ENCODE results near the gene NIPBL. TPM values are rescaled to one million over a fixed set of nuclear protein-coding genes. Genes with fewer than 3 reads are reported as not detected.
"Not testable (repeated sequence)": the region's sequence is repeated elsewhere in the genome, so short reads cannot be mapped to it uniquely, and the experiment has no call there.

Gene NIPBL
- total and polyA plus RNA-seq, 2 of the 8 experiments (the other 6 are each of a cell fraction or from before 2014, with no cell fraction given), result 21.1 to 53.5 TPM

DNA sequence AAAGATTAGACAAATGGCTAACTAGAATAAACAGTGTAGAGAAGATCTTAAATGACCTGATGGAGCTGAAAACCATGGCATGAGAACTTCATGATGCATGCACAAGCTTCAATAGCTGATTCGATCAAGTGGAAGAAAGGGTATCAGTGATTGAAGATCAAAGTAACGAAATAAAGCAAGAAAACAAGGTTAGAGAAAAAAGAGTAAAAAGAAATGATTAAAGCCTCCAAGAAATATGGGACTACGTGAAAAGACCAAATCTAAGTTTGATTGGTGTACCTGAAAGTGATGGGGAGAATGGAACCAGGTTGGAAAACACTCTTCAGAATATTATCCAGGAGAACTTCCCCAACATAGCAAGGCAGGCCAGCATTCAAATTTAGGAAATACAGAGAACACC is 28.0 kb upstream of the NIPBL start:
- H2BK12ac ChIP-seq (ENCODE audit: low read depth, low read length); H3K4me2 ChIP-seq (ENCODE audit: insufficient read depth in 1 of 2, low read depth in 2 of 2, low read length in 2 of 2); CTCF ChIA-PET (ENCODE audit: partially characterized antibody); H3K14ac ChIP-seq (ENCODE audit: insufficient read length); H4K20me1 ChIP-seq (replicated peaks in 1 of 2; ENCODE audit: control insufficient read depth in 1 of 2, insufficient read depth in 2 of 2, low read length in 2 of 2); H2BK5ac ChIP-seq (ENCODE audit: low read depth, low read length); H2AFZ ChIP-seq (ENCODE audit: low read length); H3K4ac ChIP-seq (replicated peaks; ENCODE audit: insufficient read length, low read depth, low read length); H3K9me3 ChIP-seq (ENCODE audit: insufficient read depth in 2 of 2, low read depth in 1 of 2, low read length in 1 of 2); H3K9ac ChIP-seq (replicated peaks in 1 of 4; ENCODE audit: extremely low read depth in 1 of 4, low read depth in 3 of 4, low read length in 3 of 4); H2BK20ac ChIP-seq (ENCODE audit: low read length); H3K27me3 ChIP-seq (replicated peaks in 1 of 4; ENCODE audit: control insufficient read depth in 3 of 4, extremely low read depth in 1 of 4, insufficient read depth in 3 of 4, low read length in 3 of 4); H3K4me1 ChIP-seq (replicated peaks in 1 of 4; ENCODE audit: control insufficient read depth in 3 of 4, insufficient read depth in 4 of 4, low read length in 3 of 4); H3K36me3 ChIP-seq (ENCODE audit: control insufficient read depth in 2 of 4, insufficient read depth in 4 of 4, low read length in 3 of 4); H4K8ac ChIP-seq (ENCODE audit: extremely low read depth, insufficient read depth, low read length); H2BK15ac ChIP-seq (ENCODE audit: low read length); H3K79me1 ChIP-seq (ENCODE audit: low read depth, low read length); H3K23ac ChIP-seq (ENCODE audit: insufficient read length); POLR2A ChIA-PET (ENCODE audit: partially characterized antibody); H3K18ac ChIP-seq (ENCODE audit: extremely low read depth, low read length); H4K5ac ChIP-seq (ENCODE audit: insufficient read length, low read depth, low read length); H3K56ac ChIP-seq (replicated peaks; ENCODE audit: insufficient read length, low read depth, low read length); FAIRE-seq; DNase-seq (ENCODE audit: low read depth in 1 of 2, low spot score in 2 of 2); H3K4me3 ChIP-seq (ENCODE audit: extremely low read depth in 1 of 4, insufficient read depth in 2 of 4, low read depth in 3 of 4, low read length in 4 of 4); H4K91ac ChIP-seq (replicated peaks; ENCODE audit: insufficient read length, low read length); H2BK120ac ChIP-seq (replicated peaks; ENCODE audit: low read depth, low read length); H2AK5ac ChIP-seq (ENCODE audit: low read depth, low read length); H3K27ac ChIP-seq (ENCODE audit: low read depth, low read length); H3K79me2 ChIP-seq (ENCODE audit: control insufficient read depth in 1 of 2, insufficient read depth in 2 of 2, low read length in 2 of 2); H3K23me2 ChIP-seq (ENCODE audit: low read depth, low read length): not testable (repeated sequence)
- WGBS, 2 experiments (ENCODE audit: extremely low coverage in 1 of 2, insufficient coverage in 1 of 2, insufficient read length in 1 of 2, insufficient replicate concordance in 2 of 2, low coverage in 1 of 2, low lambda C conversion rate in 2 of 2, missing lambda C conversion rate in 1 of 2), result 93% methylated on average over 3 of the region's 3 CpGs; no CpG with 5 or more reads in 1 of the 2 experiments

DNA sequence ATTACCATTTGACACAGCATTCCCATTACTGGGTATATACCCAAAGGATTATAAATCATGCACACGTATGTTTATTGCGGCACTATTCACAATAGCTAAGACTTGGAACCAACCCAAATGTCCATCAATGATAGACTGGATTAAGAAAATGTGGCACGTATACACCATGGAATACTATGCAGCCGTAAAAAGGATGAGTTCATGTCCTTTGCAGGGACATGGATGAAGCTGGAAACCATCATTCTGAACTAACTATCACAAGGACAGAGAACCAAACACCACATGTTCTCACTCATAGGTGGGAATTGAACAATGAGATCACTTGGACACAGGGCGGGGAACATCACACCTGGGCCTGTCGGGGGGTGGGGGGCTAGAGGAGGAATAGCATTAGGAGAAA is 23.7 kb upstream of the NIPBL start:
- POLR2A ChIA-PET (ENCODE audit: partially characterized antibody); H3K27ac ChIP-seq (ENCODE audit: low read depth, low read length); H4K91ac ChIP-seq (replicated peaks; ENCODE audit: insufficient read length, low read length); H3K14ac ChIP-seq (ENCODE audit: insufficient read length); FAIRE-seq; H3K23me2 ChIP-seq (ENCODE audit: low read depth, low read length); H3K79me1 ChIP-seq (ENCODE audit: low read depth, low read length); H3K36me3 ChIP-seq (ENCODE audit: control insufficient read depth in 2 of 4, insufficient read depth in 4 of 4, low read length in 3 of 4); DNase-seq (ENCODE audit: low read depth in 1 of 2, low spot score in 2 of 2); H3K18ac ChIP-seq (ENCODE audit: extremely low read depth, low read length); H3K23ac ChIP-seq (ENCODE audit: insufficient read length); H4K8ac ChIP-seq (ENCODE audit: extremely low read depth, insufficient read depth, low read length); H3K4ac ChIP-seq (replicated peaks; ENCODE audit: insufficient read length, low read depth, low read length); H2BK120ac ChIP-seq (replicated peaks; ENCODE audit: low read depth, low read length); H3K79me2 ChIP-seq (ENCODE audit: control insufficient read depth in 1 of 2, insufficient read depth in 2 of 2, low read length in 2 of 2); H3K4me3 ChIP-seq (ENCODE audit: extremely low read depth in 1 of 4, insufficient read depth in 2 of 4, low read depth in 3 of 4, low read length in 4 of 4); H2BK20ac ChIP-seq (ENCODE audit: low read length); H3K56ac ChIP-seq (replicated peaks; ENCODE audit: insufficient read length, low read depth, low read length); H2AFZ ChIP-seq (ENCODE audit: low read length); H3K4me1 ChIP-seq (replicated peaks in 1 of 4; ENCODE audit: control insufficient read depth in 3 of 4, insufficient read depth in 4 of 4, low read length in 3 of 4); H2BK15ac ChIP-seq (ENCODE audit: low read length); H4K5ac ChIP-seq (ENCODE audit: insufficient read length, low read depth, low read length); H2BK5ac ChIP-seq (ENCODE audit: low read depth, low read length); H2AK5ac ChIP-seq (ENCODE audit: low read depth, low read length); H2BK12ac ChIP-seq (ENCODE audit: low read depth, low read length); H3K9ac ChIP-seq (replicated peaks in 1 of 4; ENCODE audit: extremely low read depth in 1 of 4, low read depth in 3 of 4, low read length in 3 of 4); H3K4me2 ChIP-seq (ENCODE audit: insufficient read depth in 1 of 2, low read depth in 2 of 2, low read length in 2 of 2); H3K27me3 ChIP-seq (replicated peaks in 1 of 4; ENCODE audit: control insufficient read depth in 3 of 4, extremely low read depth in 1 of 4, insufficient read depth in 3 of 4, low read length in 3 of 4); H3K9me3 ChIP-seq (ENCODE audit: insufficient read depth in 2 of 2, low read depth in 1 of 2, low read length in 1 of 2); H4K20me1 ChIP-seq (replicated peaks in 1 of 2; ENCODE audit: control insufficient read depth in 1 of 2, insufficient read depth in 2 of 2, low read length in 2 of 2): not testable (repeated sequence)
- WGBS, 2 experiments (ENCODE audit: extremely low coverage in 1 of 2, insufficient coverage in 1 of 2, insufficient read length in 1 of 2, insufficient replicate concordance in 2 of 2, low coverage in 1 of 2, low lambda C conversion rate in 2 of 2, missing lambda C conversion rate in 1 of 2), result 95% methylated on average over 6 of the region's 6 CpGs; no CpG with 5 or more reads in 1 of the 2 experiments
- CTCF ChIA-PET (ENCODE audit: partially characterized antibody), result interaction anchor here (1.3 to 1.5 kb wide), 2 partner anchors 11 to 17 kb away, joined by 4 to 5 read pairs; no protein-coding TSS in a partner anchor

Measured in H1 (cell line).